Activated naive CD8-positive, alpha-beta T cell treated with anti-CD3 and anti-CD28 coated beads, Interleukin-2, amount 50 U/mL, for 24 hours (primary cell): ENCODE data around the gene TAS2R10.
"Not testable (repeated sequence)": the region's sequence is repeated elsewhere in the genome, so short reads cannot be mapped to it uniquely, and the experiment has no call there.

ENCODE experiments used
- ATAC-seq: fragments of 150-1000 bp; cut with Tn5 transposase; one replicate; pipeline ENCODE4 v1.10.0; 2021
- DNase-seq: peaks from one replicate; pipeline ENCODE4 v3.0.0; 2021
- H3K27ac Mint-ChIP-seq: one replicate; pipeline ENCODE4 v1.8.0; 2021; ENCODE audit warnings: mild to moderate bottlenecking, mixed read lengths
- H3K27me3 Mint-ChIP-seq: one replicate; pipeline ENCODE4 v1.8.0; 2021; ENCODE audit warnings: mixed read lengths
- H3K36me3 Mint-ChIP-seq: one replicate; pipeline ENCODE4 v1.8.0; 2021; ENCODE audit warnings: low read depth, mixed read lengths
- H3K4me1 Mint-ChIP-seq: one replicate; pipeline ENCODE4 v1.8.0; 2021; ENCODE audit warnings: mixed read lengths
- H3K4me3 Mint-ChIP-seq: one replicate; pipeline ENCODE4 v1.8.0; 2021; ENCODE audit warnings: mild to moderate bottlenecking, moderate library complexity, mixed read lengths
- H3K9me3 Mint-ChIP-seq: one replicate; pipeline ENCODE4 v1.8.0; 2021; ENCODE audit warnings: mixed read lengths

The TAS2R10 gene

DNA sequence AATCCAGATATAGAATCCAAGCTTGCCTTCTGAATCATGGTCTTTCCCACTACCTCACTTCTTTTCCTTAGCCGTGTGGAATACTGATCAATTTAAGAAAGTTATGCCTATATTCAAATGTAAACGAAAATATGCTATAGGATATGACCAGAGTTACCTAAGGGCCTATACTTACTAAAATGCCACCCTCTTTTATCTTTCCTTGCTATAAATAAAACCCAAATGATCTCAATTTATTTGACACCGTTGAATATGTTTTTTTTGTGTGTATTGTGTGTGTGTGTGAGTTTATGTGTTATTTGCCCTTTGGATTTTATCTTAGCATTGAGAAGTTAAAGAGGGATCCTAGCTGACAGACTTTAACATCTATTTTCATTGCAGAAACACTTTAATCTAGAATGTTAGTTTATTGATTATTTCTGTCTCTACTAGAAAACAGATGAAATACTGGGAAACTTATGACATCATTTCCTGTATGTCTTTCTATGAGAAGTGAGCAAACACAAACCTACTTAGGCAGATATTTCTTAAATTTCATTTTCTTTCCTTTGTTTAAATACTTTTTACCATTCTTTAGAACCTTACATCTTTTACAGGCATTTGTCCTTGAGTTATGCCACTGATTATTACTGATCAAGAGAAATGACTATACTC, 14.1 kb downstream of the TAS2R10 start:
- Mint-ChIP-seq H3K4me3 (no peak overlapping the region), H3K9me3 (no peaks in the 10 kb centered on the region), H3K4me1 (no peaks in the 10 kb centered on the region), H3K27ac (no peak overlapping the region), H3K36me3 (no peaks in the 10 kb centered on the region), H3K27me3 (peaks cover 2% of the 10 kb centered on the region)
- DNase-seq: no peak
- no peak for ATAC-seq

DNA sequence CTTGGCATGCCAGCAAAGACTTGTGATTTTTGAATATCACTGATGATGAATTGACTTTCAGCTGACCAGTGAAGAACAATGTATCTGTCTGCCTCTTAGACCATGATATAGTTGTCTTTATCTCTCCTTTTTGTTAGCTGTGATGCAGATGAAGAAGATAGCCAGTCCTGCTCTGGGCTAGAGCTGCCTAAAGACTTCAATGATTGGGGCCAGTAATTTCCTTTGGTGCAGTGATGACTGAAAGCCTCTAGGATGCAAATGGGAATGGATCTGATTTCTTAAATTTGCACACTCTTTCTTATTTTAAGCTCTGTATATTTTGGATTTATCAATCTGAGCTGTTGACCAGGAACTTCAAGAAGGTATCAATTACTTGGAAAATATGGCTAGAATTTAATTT, 16.1 kb downstream of the TAS2R10 start, which contains the start of gene TAS2R9:
TAS2R9 (minus strand) TSS at position 101 of the 400 bp plus-strand sequence; CDS start at position 8, 93 bp downstream.
- H3K36me3 Mint-ChIP-seq: no peaks in the 10 kb centered on the region
- DNase-seq (no peak), ATAC-seq (no peak)
- no peaks in the 10 kb centered on the region for H3K9me3 Mint-ChIP-seq
- H3K27me3 Mint-ChIP-seq: peaks cover 12% of the 10 kb centered on the region
- no peak within 1 kb of the TSS for H3K4me3 Mint-ChIP-seq
- H3K4me1 Mint-ChIP-seq: no peaks in the 10 kb centered on the region
- no peak within 1 kb of the TSS for H3K27ac Mint-ChIP-seq

DNA sequence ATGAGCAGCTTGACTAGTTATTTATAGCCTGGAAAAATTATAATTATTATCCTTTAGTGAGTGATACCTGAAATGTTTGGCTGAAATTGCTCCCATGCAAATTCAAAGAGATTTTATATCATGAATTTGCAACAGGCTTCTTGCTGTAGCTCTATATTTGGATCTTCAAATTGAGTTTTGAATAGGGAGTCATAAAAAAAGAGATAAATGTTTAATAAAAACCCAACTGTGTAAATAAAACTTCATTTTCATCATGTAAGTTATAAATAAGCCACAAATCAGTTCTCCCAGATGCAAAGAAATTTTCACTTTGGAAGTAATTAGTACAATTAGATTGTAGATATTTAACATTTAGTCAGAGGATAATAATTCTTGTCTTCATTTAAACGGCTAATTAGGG, 19.0 kb downstream of the TAS2R10 start, which contains the start of gene TAS2R8:
TAS2R8 (minus strand) TSS at position 101 of the 400 bp plus-strand sequence. CDS start 306 bp downstream, outside the sequence.
- Mint-ChIP-seq H3K27ac (no peak within 1 kb of the TSS), H3K4me1 (no peaks in the 10 kb centered on the region), H3K4me3 (no peak within 1 kb of the TSS), H3K9me3 (no peaks in the 10 kb centered on the region), H3K27me3 (peaks cover 16% of the 10 kb centered on the region), H3K36me3 (no peaks in the 10 kb centered on the region)
- no peak for ATAC-seq
- no peak for DNase-seq

DNA sequence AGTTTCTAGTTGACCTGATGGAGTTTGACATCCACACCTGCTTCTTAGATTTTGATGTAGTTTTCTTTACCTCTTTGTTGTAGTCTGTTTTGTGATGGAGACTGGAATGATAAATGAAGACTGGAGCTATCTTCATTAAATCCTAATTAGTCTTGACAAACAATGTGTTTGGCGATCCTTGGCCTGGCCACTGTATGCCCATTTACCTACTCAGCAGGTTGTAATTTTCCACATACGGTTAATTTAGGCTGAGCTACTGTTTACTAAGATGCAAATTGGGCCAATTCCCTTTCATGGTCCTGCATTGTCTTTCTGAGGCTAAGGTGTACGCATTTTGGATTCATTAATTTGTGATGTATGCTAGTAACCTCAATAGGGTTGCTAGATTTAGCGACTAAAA, 23.6 kb downstream of the TAS2R10 start, which contains the start of gene TAS2R7:
TAS2R7 (minus strand) TSS at position 41 of the 400 bp plus-strand sequence. CDS start 57 bp downstream, outside the sequence.
- ATAC-seq (no peak), DNase-seq (no peak)
- no peaks in the 10 kb centered on the region for H3K36me3 Mint-ChIP-seq
- no peak within 1 kb of the TSS for H3K4me3 Mint-ChIP-seq
- H3K9me3 Mint-ChIP-seq: no peaks in the 10 kb centered on the region
- no peak within 1 kb of the TSS for H3K27ac Mint-ChIP-seq
- H3K27me3 Mint-ChIP-seq: peaks cover 29% of the 10 kb centered on the region
- no peaks in the 10 kb centered on the region for H3K4me1 Mint-ChIP-seq

DNA sequence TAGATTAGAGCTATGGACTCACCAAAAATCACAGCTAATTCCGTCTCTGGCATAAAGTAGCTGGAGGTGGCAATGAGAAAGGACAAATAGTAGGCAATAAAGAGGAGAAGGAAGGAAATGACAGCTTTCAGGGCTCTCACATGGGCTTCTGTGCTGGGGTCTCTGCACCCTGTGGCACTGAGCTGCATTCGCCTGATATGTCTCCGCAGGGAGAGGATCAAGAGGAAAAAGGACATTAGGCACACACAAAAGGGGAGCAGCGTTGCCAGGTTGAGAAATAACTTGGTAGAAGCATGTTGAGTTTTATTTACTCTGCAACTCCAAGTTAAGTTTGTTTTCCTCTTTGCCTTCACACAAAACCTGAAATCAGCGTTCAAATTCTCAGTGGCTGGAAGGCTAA, 24.4 kb downstream of the TAS2R10 start:
- Mint-ChIP-seq H3K27me3 (peaks cover 34% of the 10 kb centered on the region), H3K36me3 (no peaks in the 10 kb centered on the region)

DNA sequence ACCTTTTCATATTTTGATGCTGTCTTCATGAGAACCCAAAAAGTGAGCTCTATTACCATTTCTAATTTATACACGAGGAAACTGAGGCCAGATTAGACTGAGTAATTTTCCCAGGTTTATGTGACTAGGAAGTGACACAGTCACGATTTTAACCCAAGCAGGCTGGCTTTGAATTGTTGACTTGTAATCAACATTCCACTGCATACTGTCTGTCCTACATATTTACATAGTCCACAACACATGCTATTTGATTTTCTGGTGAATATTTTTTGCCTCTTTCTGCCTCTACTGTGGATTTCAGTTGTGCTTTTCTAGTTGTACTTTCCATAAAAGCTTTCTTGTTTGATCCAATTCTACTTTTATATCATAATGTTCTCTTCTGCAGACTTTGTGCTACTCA, 31.9 kb downstream of the TAS2R10 start:
- no peak overlapping the region for H3K4me3 Mint-ChIP-seq
- ATAC-seq (no peak), DNase-seq (no peak)
- no peaks in the 10 kb centered on the region for H3K4me1 Mint-ChIP-seq
- H3K9me3 Mint-ChIP-seq: no peaks in the 10 kb centered on the region
- no peaks in the 10 kb centered on the region for H3K36me3 Mint-ChIP-seq
- H3K27ac Mint-ChIP-seq: no peak overlapping the region
- peaks cover 6% of the 10 kb centered on the region for H3K27me3 Mint-ChIP-seq

More for the DNA sequence above, 24.4 kb downstream of the TAS2R10 start:
- no peak for DNase-seq
- H3K27ac Mint-ChIP-seq: no peak overlapping the region
- H3K4me3 Mint-ChIP-seq: no peak overlapping the region
- H3K4me1 Mint-ChIP-seq: no peaks in the 10 kb centered on the region
- no peak for ATAC-seq
- H3K9me3 Mint-ChIP-seq: no peaks in the 10 kb centered on the region

DNA sequence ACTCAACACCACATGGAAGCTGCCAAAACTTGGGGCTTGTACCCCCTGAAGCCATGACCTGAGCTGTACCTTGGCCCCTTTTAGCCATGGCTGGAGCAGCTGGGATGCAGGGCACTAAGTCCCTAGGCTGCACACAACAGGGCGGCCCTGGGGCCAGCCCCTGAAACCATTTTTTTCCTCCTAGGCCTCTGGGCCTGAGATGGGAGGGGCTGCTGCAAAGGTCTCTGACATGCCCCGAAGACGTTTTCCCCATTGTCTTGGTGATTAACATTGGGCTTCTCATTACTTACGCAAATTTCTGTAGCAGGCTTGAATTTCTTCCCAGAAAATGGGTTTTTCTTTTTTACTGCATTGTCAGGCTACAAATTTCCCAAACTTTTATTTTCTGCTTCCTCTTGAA, 34.4 kb downstream of the TAS2R10 start:
- not testable (repeated sequence) for DNase-seq, H3K27me3 Mint-ChIP-seq, H3K36me3 Mint-ChIP-seq, H3K27ac Mint-ChIP-seq, ATAC-seq, H3K4me3 Mint-ChIP-seq, H3K4me1 Mint-ChIP-seq, H3K9me3 Mint-ChIP-seq

DNA sequence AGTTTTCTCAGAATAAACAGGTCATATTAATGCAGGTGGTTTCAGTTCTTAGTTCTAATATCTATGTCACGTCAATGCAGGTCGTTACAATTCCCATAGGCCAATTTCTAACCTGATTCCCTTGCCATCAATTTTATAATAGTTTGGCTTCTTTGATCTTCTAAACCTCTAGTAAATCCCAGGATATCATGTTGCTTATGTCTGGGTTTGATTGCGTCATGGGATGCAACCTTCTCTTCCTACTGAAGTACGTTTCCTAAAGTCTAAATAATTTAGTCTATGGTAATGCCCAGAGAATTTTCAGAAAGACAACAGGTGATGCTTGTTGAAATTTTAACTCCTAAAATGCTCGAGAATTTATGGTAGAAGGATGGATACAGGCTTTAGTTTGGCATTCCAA, 42.9 kb downstream of the TAS2R10 start:
- H3K9me3 Mint-ChIP-seq: no peaks in the 10 kb centered on the region
- no peak overlapping the region for H3K27ac Mint-ChIP-seq

DNA sequence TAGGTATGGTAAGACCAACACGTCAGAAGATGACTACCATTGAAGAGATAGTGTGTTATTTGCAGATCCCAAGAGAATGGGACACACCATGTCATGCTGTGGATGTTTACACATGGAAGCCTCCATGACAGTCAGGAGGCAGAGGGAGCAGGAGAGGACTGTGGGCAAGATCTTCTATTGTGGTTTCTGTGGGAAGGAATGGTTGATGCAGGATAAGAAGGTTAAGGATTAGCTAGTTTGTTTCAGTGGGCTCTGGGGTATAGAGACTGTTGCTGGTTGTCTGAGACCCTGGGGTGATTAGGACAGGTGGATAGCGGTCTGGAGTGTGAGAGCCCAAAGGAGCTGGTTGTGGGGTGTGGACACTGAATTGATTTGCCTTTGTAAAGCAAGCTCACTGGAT, 47.1 kb downstream of the TAS2R10 start:
- H3K36me3 Mint-ChIP-seq: no peaks in the 10 kb centered on the region
- H3K27ac Mint-ChIP-seq: no peak overlapping the region
- H3K4me1 Mint-ChIP-seq: no peaks in the 10 kb centered on the region
- H3K27me3 Mint-ChIP-seq: no peaks in the 10 kb centered on the region
- ATAC-seq: no peak
- no peak for DNase-seq
- H3K9me3 Mint-ChIP-seq: no peaks in the 10 kb centered on the region
- H3K4me3 Mint-ChIP-seq: no peak overlapping the region

More for the DNA sequence above, 42.9 kb downstream of the TAS2R10 start:
- H3K36me3 Mint-ChIP-seq: no peaks in the 10 kb centered on the region
- H3K27me3 Mint-ChIP-seq: peaks cover 3% of the 10 kb centered on the region
- ATAC-seq: no peak
- no peaks in the 10 kb centered on the region for H3K4me1 Mint-ChIP-seq
- H3K4me3 Mint-ChIP-seq: no peak overlapping the region
- DNase-seq: no peak
